Measurements from ENCODE around the gene EPB41L2. TPM values are rescaled to one million over a fixed set of nuclear protein-coding genes. Genes with fewer than 3 reads are reported as not detected.

Gene EPB41L2
- total RNA-seq, 1 experiment from 2014 or later, result 91.7 TPM

DNA sequence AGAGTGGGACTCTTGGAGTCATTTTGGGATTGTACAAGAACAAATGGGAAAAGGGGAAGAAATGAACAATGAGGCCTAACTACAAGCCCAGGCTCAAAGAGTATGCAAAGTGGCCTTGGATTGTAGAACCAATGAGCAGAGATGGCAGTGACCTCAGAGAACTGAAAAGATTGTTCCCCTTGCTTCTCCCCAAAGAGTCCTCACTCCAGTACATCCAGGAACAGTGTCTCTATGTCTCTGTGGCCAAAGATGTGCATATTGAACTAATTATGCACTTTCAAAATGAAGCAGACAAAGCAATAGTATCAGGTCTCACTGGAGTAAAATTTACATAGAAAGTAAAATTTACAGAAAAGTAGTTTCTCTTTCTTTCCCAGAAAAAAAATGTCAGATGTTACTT is 154.9 kb downstream of the EPB41L2 start:
- ChIA-PET CTCF (no interaction called here), POLR2A (no interaction called here)
- H3K4me1 Mint-ChIP-seq (ENCODE audit: low read depth, unreplicated experiment), result no peaks in the 10 kb centered on the region
- BruUV-seq (replicated peaks), result no TSS peak
- H3K27me3 ChIP-seq (replicated peaks; ENCODE audit: control insufficient read depth, insufficient read depth, low read length), result no peaks in the 10 kb centered on the region
- H3K27ac Mint-ChIP-seq (ENCODE audit: unreplicated experiment), result no peak overlapping the region
- no peaks in the 10 kb centered on the region for H3K36me3 ChIP-seq (ENCODE audit: control insufficient read depth, insufficient read depth, low read length)
- no peak for TF ChIP-seq CTCF (IDR thresholded peaks at IDR 0.05; ENCODE audit: insufficient read depth in 1 of 2, low read depth in 1 of 2, low read length in 1 of 2, severe bottlenecking in 1 of 2, unreplicated experiment in 1 of 2)
- intact Hi-C loops (cut with micrococcal nuclease; ENCODE audit: unreplicated experiment), result no loop called here
- no peaks in the 10 kb centered on the region for H3K36me3 Mint-ChIP-seq (ENCODE audit: insufficient read depth, unreplicated experiment)
- no peak for DNase-seq
- no peak overlapping the region for H3K4me3 ChIP-seq (ENCODE audit: low read depth, low read length)
- H3K4me1 ChIP-seq, result 0 out of 2 replicates have a peak, but pooled peaks cover 4% of the 10 kb centered on the region
- H3K27me3 Mint-ChIP-seq (ENCODE audit: insufficient read depth, unreplicated experiment), result no peaks in the 10 kb centered on the region
- no peaks in the 10 kb centered on the region for H3K9me3 Mint-ChIP-seq (ENCODE audit: unreplicated experiment)
- no peaks in the 10 kb centered on the region for H3K9me3 ChIP-seq
- H3K4me3 Mint-ChIP-seq (ENCODE audit: unreplicated experiment), result no peak overlapping the region

DNA sequence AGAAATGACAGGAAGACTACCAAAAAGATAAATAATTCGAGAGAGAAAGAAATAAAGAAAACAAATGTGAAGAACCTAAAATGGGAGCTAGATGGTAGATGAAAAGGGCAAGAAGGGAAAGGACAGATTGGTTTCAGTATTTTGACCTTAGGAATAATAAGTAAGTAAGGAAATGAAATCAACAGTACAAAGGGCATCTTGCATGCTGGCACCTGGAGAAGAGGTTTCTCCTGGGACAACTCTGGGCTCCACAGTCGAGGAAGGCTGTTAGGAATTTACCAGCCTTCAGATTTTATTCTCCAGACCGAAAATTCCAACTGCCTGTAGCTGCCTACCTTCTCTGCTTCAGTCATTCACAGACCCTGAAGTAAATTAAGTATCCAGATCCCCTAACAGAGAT is 155.4 kb downstream of the EPB41L2 start:
- CTCF ChIA-PET, result no interaction called here
- H3K4me1 Mint-ChIP-seq (ENCODE audit: low read depth, unreplicated experiment), result no peaks in the 10 kb centered on the region

DNA sequence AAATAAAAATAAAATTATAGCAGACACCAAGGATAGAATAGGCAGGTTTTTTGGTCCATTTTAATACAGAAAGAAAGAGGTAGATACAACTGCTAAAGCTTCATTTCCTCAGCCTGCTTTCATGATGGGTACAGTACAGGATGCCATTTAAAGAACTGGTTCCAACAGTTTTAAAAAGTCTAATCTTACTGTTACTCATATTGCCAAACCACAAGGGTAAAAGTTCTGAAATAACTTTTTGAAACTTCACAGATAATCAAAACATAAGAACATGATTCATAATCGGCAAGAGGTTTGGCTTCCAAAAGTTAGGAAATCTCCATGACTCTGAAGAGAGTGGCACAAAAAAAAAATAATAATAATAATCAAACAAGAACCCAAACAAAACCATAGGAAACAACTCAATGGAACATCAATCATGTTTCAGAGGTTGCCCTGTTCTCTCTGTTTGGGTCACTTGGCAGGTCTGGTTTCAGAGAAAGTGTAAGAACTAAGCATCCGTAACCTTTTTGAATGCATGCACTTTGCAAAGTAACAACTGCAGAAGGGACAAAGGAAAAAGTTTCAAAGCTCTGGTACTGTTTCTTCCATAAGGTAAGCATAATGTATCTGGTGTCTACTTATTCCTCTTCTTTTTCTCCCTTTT is 156.2 kb downstream of the EPB41L2 start:
- DNase-seq, result no peak
- no TSS peak for BruUV-seq (replicated peaks)
- Histone ChIP-seq H3K9me3 (no peaks in the 10 kb centered on the region), H3K36me3 (ENCODE audit: control insufficient read depth, insufficient read depth, low read length) (no peaks in the 10 kb centered on the region), H3K4me1 (0 out of 2 replicates have a peak, but pooled peaks cover 4% of the 10 kb centered on the region), H3K4me3 (ENCODE audit: low read depth, low read length) (no peak overlapping the region), H3K27me3 (replicated peaks; ENCODE audit: control insufficient read depth, insufficient read depth, low read length) (no peaks in the 10 kb centered on the region)
- no peak for TF ChIP-seq CTCF (IDR thresholded peaks at IDR 0.05; ENCODE audit: insufficient read depth in 1 of 2, low read depth in 1 of 2, low read length in 1 of 2, severe bottlenecking in 1 of 2, unreplicated experiment in 1 of 2)
- intact Hi-C loops (cut with micrococcal nuclease; ENCODE audit: unreplicated experiment), result no loop called here
- no peaks in the 10 kb centered on the region for H3K9me3 Mint-ChIP-seq (ENCODE audit: unreplicated experiment)
- no peaks in the 10 kb centered on the region for H3K27me3 Mint-ChIP-seq (ENCODE audit: insufficient read depth, unreplicated experiment)
- no peak overlapping the region for H3K4me3 Mint-ChIP-seq (ENCODE audit: unreplicated experiment)
- no peak overlapping the region for H3K27ac Mint-ChIP-seq (ENCODE audit: unreplicated experiment)
- POLR2A ChIA-PET, result no interaction called here
- no peaks in the 10 kb centered on the region for H3K36me3 Mint-ChIP-seq (ENCODE audit: insufficient read depth, unreplicated experiment)
- no peaks in the 10 kb centered on the region for H3K4me1 Mint-ChIP-seq (ENCODE audit: low read depth, unreplicated experiment)
- CTCF ChIA-PET, result no interaction called here

More for the DNA sequence above, 155.4 kb downstream of the EPB41L2 start:
- Histone ChIP-seq H3K4me1 (0 out of 2 replicates have a peak, but pooled peaks cover 4% of the 10 kb centered on the region), H3K4me3 (ENCODE audit: low read depth, low read length) (no peak overlapping the region), H3K27me3 (replicated peaks; ENCODE audit: control insufficient read depth, insufficient read depth, low read length) (no peaks in the 10 kb centered on the region), H3K9me3 (no peaks in the 10 kb centered on the region), H3K36me3 (ENCODE audit: control insufficient read depth, insufficient read depth, low read length) (no peaks in the 10 kb centered on the region)
- DNase-seq, result no peak
- Mint-ChIP-seq H3K27ac (ENCODE audit: unreplicated experiment) (no peak overlapping the region), H3K9me3 (ENCODE audit: unreplicated experiment) (no peaks in the 10 kb centered on the region), H3K36me3 (ENCODE audit: insufficient read depth, unreplicated experiment) (no peaks in the 10 kb centered on the region), H3K4me3 (ENCODE audit: unreplicated experiment) (no peak overlapping the region), H3K27me3 (ENCODE audit: insufficient read depth, unreplicated experiment) (no peaks in the 10 kb centered on the region)
- intact Hi-C loops (cut with micrococcal nuclease; ENCODE audit: unreplicated experiment), result no loop called here
- no TSS peak for BruUV-seq (replicated peaks)
- POLR2A ChIA-PET, result no interaction called here
- no peak for TF ChIP-seq CTCF (IDR thresholded peaks at IDR 0.05; ENCODE audit: insufficient read depth in 1 of 2, low read depth in 1 of 2, low read length in 1 of 2, severe bottlenecking in 1 of 2, unreplicated experiment in 1 of 2)

Measured in Caco-2 (cell line).